Uterus (tissue), 4 donors: ENCODE data around the gene PLXND1. TPM values are rescaled to one million over a fixed set of nuclear protein-coding genes. Genes with fewer than 3 reads are reported as not detected.
A peak's percentile ranks its signal among the peaks of the same experiment; 100 is the strongest.

Source experiments
- DNase-seq, 2 donors: peaks; one replicate each; pipeline ENCODE4 v3.0.0-alpha.2; 2019 to 2020
- H3K27ac ChIP-seq, 2 donors: fragments of 200-600 bp; sonication (generic); 1 replicate in 1 of 2; 2 replicates in 1 of 2; pipeline ENCODE4 v1.5.1; 2016 to 2018
- H3K27me3 ChIP-seq, 2 donors: fragments of 200-600 bp; sonication (generic); one replicate each; pipeline ENCODE4 v1.5.1; 2018 to 2019; ENCODE audit warnings: control low read depth in 1 of 2
- H3K36me3 ChIP-seq, 2 donors: fragments of 200-600 bp; sonication (generic); one replicate each; pipeline ENCODE4 v1.5.1; 2019; ENCODE audit warnings: control low read depth in 1 of 2
- H3K4me1 ChIP-seq, 2 donors: fragments of 200-600 bp; sonication (generic); one replicate each; pipeline ENCODE4 v1.5.1; 2018 to 2019; ENCODE audit warnings: control low read depth in 1 of 2
- H3K4me3 ChIP-seq, 2 donors: fragments of 200-600 bp; sonication (generic); 1 replicate in 1 of 2; 2 replicates in 1 of 2; pipeline ENCODE4 v1.5.1; 2018 to 2019; ENCODE audit warnings: mild to moderate bottlenecking in 1 of 2
- H3K9me3 ChIP-seq, 2 donors: fragments of 200-600 bp; sonication (generic); one replicate each; pipeline ENCODE4 v1.5.1; 2019; ENCODE audit warnings: control low read depth in 1 of 2
- CTCF ChIP-seq, 4 experiments: fragments of 200-600 bp in 2 of 4; fragments of 450-650 bp in 2 of 4; sonication (generic) in 2 of 4; IDR thresholded peaks; one replicate each; pipeline ENCODE4 v1.5.1; 2016 to 2019; ENCODE audit warnings: antibody characterized with exemption in 4 of 4, mild to moderate bottlenecking in 2 of 4, moderate library complexity in 1 of 4
- POLR2A ChIP-seq, 2 donors: fragments of 450-650 bp; IDR thresholded peaks; one replicate each; pipeline ENCODE4 v1.6.1; 2016; ENCODE audit warnings: antibody characterized with exemption in 2 of 2, mild to moderate bottlenecking in 1 of 2, moderate library complexity in 1 of 2
- intact Hi-C: fragments of 100-400 bp; cut with DNase I; formaldehyde crosslinking; loops from one replicate; pipeline ENCODE4 v1.15.1; 2023; ENCODE audit warnings: low total_unique reads
- total RNA-seq, 4 donors: library from RNA; depleted of rRNA in 3 of 4; stranded (reverse); fragments of >200 nt in 3 of 4; gene quantifications; one replicate each; pipeline versions ENCODE4 v1.1.0 to v1.2.4, GENCODE V29; 2014 to 2023
- donor health status: DM: yes; HTN: yes; CAD: no.

PLXND1 gene
- total RNA-seq, 4 donors from 2014 or later = 54.7 to 343 (median 121) TPM

GRCh38 chr3:129603561-129603942, 2.9 kb downstream of the PLXND1 start:
- intact Hi-C loops = no loop called here

GRCh38 chr3:129602730-129603560, 3.5 kb downstream of the PLXND1 start:
- DNase-seq = peak; percentile 90 to 92
- H3K4me1 ChIP-seq = peaks cover 6 to 22% of the 10 kb centered on the region in 2 donors
- peak overlapping the region in 1 of 2 donors; percentile 57 for H3K4me3 ChIP-seq
- H3K9me3 ChIP-seq = no peaks in the 10 kb centered on the region
- TF ChIP-seq CTCF (IDR thresholded peaks at IDR 0.05) (peak in 1 of 4 experiments; percentile 6), POLR2A (IDR thresholded peaks at IDR 0.05) (peak; percentile 34 to 35)
- peak overlapping the region; percentile 86 to 97 for H3K27ac ChIP-seq
- intact Hi-C loops = no loop called here
- H3K27me3 ChIP-seq = no peaks in the 10 kb centered on the region
- no peaks in the 10 kb centered on the region for H3K36me3 ChIP-seq

More at GRCh38 chr3:129603561-129603942, 2.9 kb downstream of the PLXND1 start:
- H3K36me3 ChIP-seq = no peaks in the 10 kb centered on the region
- H3K27me3 ChIP-seq = no peaks in the 10 kb centered on the region
- no peaks in the 10 kb centered on the region for H3K9me3 ChIP-seq
- peaks cover 0 to 25% of the 10 kb centered on the region in 2 donors for H3K4me1 ChIP-seq
- no peak for TF ChIP-seq CTCF (IDR thresholded peaks at IDR 0.05)
- TF ChIP-seq POLR2A (IDR thresholded peaks at IDR 0.05) = no peak
- H3K4me3 ChIP-seq = peak overlapping the region; percentile 1 to 57
- no peak for DNase-seq
- peak overlapping the region; percentile 86 to 97 for H3K27ac ChIP-seq

GRCh38 chr3:129602309-129602708, 4.2 kb downstream of the PLXND1 start:
- Histone ChIP-seq H3K27ac (peak overlapping the region; percentile 86 to 97), H3K9me3 (no peaks in the 10 kb centered on the region), H3K36me3 (no peaks in the 10 kb centered on the region), H3K27me3 (no peaks in the 10 kb centered on the region), H3K4me1 (peaks cover 12 to 23% of the 10 kb centered on the region in 2 donors), H3K4me3 (no peak overlapping the region)
- TF ChIP-seq CTCF (IDR thresholded peaks at IDR 0.05) (no peak), POLR2A (IDR thresholded peaks at IDR 0.05) (no peak)
- no peak for DNase-seq
- intact Hi-C loops = no loop called here

- Histone ChIP-seq H3K4me3 (no peak overlapping the region), H3K36me3 (no peaks in the 10 kb centered on the region), H3K27me3 (no peaks in the 10 kb centered on the region), H3K4me1 (peaks cover 17 to 29% of the 10 kb centered on the region in 2 donors), H3K9me3 (no peaks in the 10 kb centered on the region), H3K27ac (peak overlapping the region; percentile 86 to 97)
- no peak for TF ChIP-seq POLR2A (IDR thresholded peaks at IDR 0.05)
- TF ChIP-seq CTCF (IDR thresholded peaks at IDR 0.05) = no peak
- no peak for DNase-seq
- intact Hi-C loops = no loop called here
These were observed 4.8 kb downstream of the PLXND1 start for GRCh38 chr3:129601713-129602112.

- TF ChIP-seq CTCF (IDR thresholded peaks at IDR 0.05) (no peak), POLR2A (IDR thresholded peaks at IDR 0.05) (no peak)
- no peaks in the 10 kb centered on the region for H3K9me3 ChIP-seq
- H3K4me3 ChIP-seq = no peak overlapping the region
- no peaks in the 10 kb centered on the region for H3K36me3 ChIP-seq
- intact Hi-C loops = no loop called here
- peak overlapping the region; percentile 84 to 97 for H3K27ac ChIP-seq
- H3K4me1 ChIP-seq = peaks cover 17 to 35% of the 10 kb centered on the region in 2 donors
- DNase-seq = no peak
- H3K27me3 ChIP-seq = no peaks in the 10 kb centered on the region
These were observed 6.1 kb downstream of the PLXND1 start for GRCh38 chr3:129600348-129600747.
